ENCODE measurements around the gene ETS1.

Gene ETS1

GRCh38 chr11:128570632-128571031 is 16.7 kb downstream of the ETS1 start:
- no peak overlapping the region for H3K4me3 ChIP-seq (ENCODE audit: low read length)
- H2AK5ac ChIP-seq (ENCODE audit: low read length), result no peak overlapping the region
- peaks cover 26% of the 10 kb centered on the region for H3K4me1 ChIP-seq (ENCODE audit: control insufficient read depth, low read depth, low read length)
- H3K27ac ChIP-seq (ENCODE audit: low read depth, low read length), result no peak overlapping the region
- no peak overlapping the region for H4K5ac ChIP-seq (ENCODE audit: low read length)
- H3K36me3 ChIP-seq (ENCODE audit: control insufficient read depth, insufficient read depth, low read length), result no peaks in the 10 kb centered on the region
- no peak overlapping the region for H2BK120ac ChIP-seq (ENCODE audit: low read depth, low read length)
- H3K56ac ChIP-seq (ENCODE audit: low read length), result no peak overlapping the region
- 100% methylated on average over 1 of the region's 7 CpGs for WGBS (ENCODE audit: extremely low coverage, insufficient coverage, low lambda C conversion rate)
- no peaks in the 10 kb centered on the region for H3K79me2 ChIP-seq (ENCODE audit: control insufficient read depth, insufficient read depth, low read length)
- no peaks in the 10 kb centered on the region for H3K27me3 ChIP-seq (ENCODE audit: insufficient read depth, low read length, poor library complexity)
- H3K79me1 ChIP-seq (ENCODE audit: low read length), result no peaks in the 10 kb centered on the region
- no peak overlapping the region for H3K4me2 ChIP-seq (ENCODE audit: low read length)
- H4K8ac ChIP-seq (ENCODE audit: low read depth, low read length), result no peak overlapping the region
- peak overlapping the region; percentile 40 for H3K4ac ChIP-seq (ENCODE audit: low read depth, low read length)
- no peak overlapping the region for H3K9ac ChIP-seq (ENCODE audit: low read length)
- H2BK15ac ChIP-seq (replicated peaks; ENCODE audit: low read depth), result no peak overlapping the region
- H2BK5ac ChIP-seq (ENCODE audit: low read length), result no peak overlapping the region
- DNase-seq, result no peak
- peak overlapping the region; percentile 63 for H3K18ac ChIP-seq (ENCODE audit: low read length)
- no peak overlapping the region for H3K23ac ChIP-seq (ENCODE audit: low read length)

GRCh38 chr11:128569291-128569690 is 18.1 kb downstream of the ETS1 start:
- no peak overlapping the region for H3K18ac ChIP-seq (ENCODE audit: low read length)
- H3K4me1 ChIP-seq (ENCODE audit: control insufficient read depth, low read depth, low read length), result peaks cover 30% of the 10 kb centered on the region
- H3K56ac ChIP-seq (ENCODE audit: low read length), result no peak overlapping the region
- no peak overlapping the region for H2BK5ac ChIP-seq (ENCODE audit: low read length)
- no peaks in the 10 kb centered on the region for H3K79me2 ChIP-seq (ENCODE audit: control insufficient read depth, insufficient read depth, low read length)
- H4K5ac ChIP-seq (ENCODE audit: low read length), result no peak overlapping the region
- H3K79me1 ChIP-seq (ENCODE audit: low read length), result no peaks in the 10 kb centered on the region
- no CpG with 5 or more reads among the region's 2 CpGs for WGBS (ENCODE audit: extremely low coverage, insufficient coverage, low lambda C conversion rate)
- peak overlapping the region; percentile 36 for H3K27ac ChIP-seq (ENCODE audit: low read depth, low read length)
- no peak overlapping the region for H3K4me2 ChIP-seq (ENCODE audit: low read length)
- DNase-seq, result peak; percentile 89
- H3K4me3 ChIP-seq (ENCODE audit: low read length), result no peak overlapping the region
- H2BK15ac ChIP-seq (replicated peaks; ENCODE audit: low read depth), result no peak overlapping the region
- H2AK5ac ChIP-seq (ENCODE audit: low read length), result no peak overlapping the region
- H3K27me3 ChIP-seq (ENCODE audit: insufficient read depth, low read length, poor library complexity), result no peaks in the 10 kb centered on the region
- no peaks in the 10 kb centered on the region for H3K36me3 ChIP-seq (ENCODE audit: control insufficient read depth, insufficient read depth, low read length)
- no peak overlapping the region for H4K8ac ChIP-seq (ENCODE audit: low read depth, low read length)
- H3K23ac ChIP-seq (ENCODE audit: low read length), result no peak overlapping the region
- no peak overlapping the region for H3K4ac ChIP-seq (ENCODE audit: low read depth, low read length)
- no peak overlapping the region for H2BK120ac ChIP-seq (ENCODE audit: low read depth, low read length)
- no peak overlapping the region for H3K9ac ChIP-seq (ENCODE audit: low read length)

- Histone ChIP-seq H3K9ac (ENCODE audit: low read length) (peak overlapping the region; percentile 10), H4K5ac (ENCODE audit: low read length) (no peak overlapping the region), H3K23ac (ENCODE audit: low read length) (no peak overlapping the region), H3K4me3 (ENCODE audit: low read length) (no peak overlapping the region), H3K79me2 (ENCODE audit: control insufficient read depth, insufficient read depth, low read length) (no peaks in the 10 kb centered on the region), H3K18ac (ENCODE audit: low read length) (no peak overlapping the region), H3K79me1 (ENCODE audit: low read length) (no peaks in the 10 kb centered on the region), H4K8ac (ENCODE audit: low read depth, low read length) (no peak overlapping the region), H3K56ac (ENCODE audit: low read length) (peak overlapping the region; percentile 68), H2BK5ac (ENCODE audit: low read length) (peak overlapping the region; percentile 41), H2BK15ac (replicated peaks; ENCODE audit: low read depth) (no peak overlapping the region), H3K4ac (ENCODE audit: low read depth, low read length) (no peak overlapping the region), H3K4me1 (ENCODE audit: control insufficient read depth, low read depth, low read length) (peaks cover 29% of the 10 kb centered on the region), H3K4me2 (ENCODE audit: low read length) (no peak overlapping the region), H2AK5ac (ENCODE audit: low read length) (peak overlapping the region; percentile 95), H3K27ac (ENCODE audit: low read depth, low read length) (peak overlapping the region; percentile 15), H2BK120ac (ENCODE audit: low read depth, low read length) (no peak overlapping the region), H3K27me3 (ENCODE audit: insufficient read depth, low read length, poor library complexity) (no peaks in the 10 kb centered on the region), H3K36me3 (ENCODE audit: control insufficient read depth, insufficient read depth, low read length) (no peaks in the 10 kb centered on the region)
- peak; percentile 72 for DNase-seq
- whole genome bisulfite sequencing (ENCODE audit: extremely low coverage, insufficient coverage, low lambda C conversion rate), result no CpG with 5 or more reads among the region's 11 CpGs
Observed at GRCh38 chr11:128568166-128568778, 19.1 kb downstream of the ETS1 start.

GRCh38 chr11:128567130-128567529 is 20.2 kb downstream of the ETS1 start:
- Histone ChIP-seq H3K79me1 (ENCODE audit: low read length) (no peaks in the 10 kb centered on the region), H2BK5ac (ENCODE audit: low read length) (no peak overlapping the region), H3K27me3 (ENCODE audit: insufficient read depth, low read length, poor library complexity) (no peaks in the 10 kb centered on the region), H3K27ac (ENCODE audit: low read depth, low read length) (no peak overlapping the region), H3K4ac (ENCODE audit: low read depth, low read length) (no peak overlapping the region), H2BK15ac (replicated peaks; ENCODE audit: low read depth) (no peak overlapping the region), H3K23ac (ENCODE audit: low read length) (no peak overlapping the region), H3K9ac (ENCODE audit: low read length) (no peak overlapping the region), H4K5ac (ENCODE audit: low read length) (no peak overlapping the region), H3K56ac (ENCODE audit: low read length) (no peak overlapping the region), H2AK5ac (ENCODE audit: low read length) (peak overlapping the region; percentile 33), H3K4me3 (ENCODE audit: low read length) (no peak overlapping the region), H3K4me1 (ENCODE audit: control insufficient read depth, low read depth, low read length) (peaks cover 26% of the 10 kb centered on the region), H3K36me3 (ENCODE audit: control insufficient read depth, insufficient read depth, low read length) (no peaks in the 10 kb centered on the region), H4K8ac (ENCODE audit: low read depth, low read length) (no peak overlapping the region), H3K18ac (ENCODE audit: low read length) (no peak overlapping the region), H3K4me2 (ENCODE audit: low read length) (no peak overlapping the region), H3K79me2 (ENCODE audit: control insufficient read depth, insufficient read depth, low read length) (no peaks in the 10 kb centered on the region), H2BK120ac (ENCODE audit: low read depth, low read length) (no peak overlapping the region)
- WGBS (ENCODE audit: extremely low coverage, insufficient coverage, low lambda C conversion rate), result no CpG with 5 or more reads among the region's 3 CpGs
- no peak for DNase-seq

GRCh38 chr11:128565881-128566280 is 21.5 kb downstream of the ETS1 start:
- H3K9ac ChIP-seq (ENCODE audit: low read length), result no peak overlapping the region
- no peak overlapping the region for H2BK15ac ChIP-seq (replicated peaks; ENCODE audit: low read depth)
- no peaks in the 10 kb centered on the region for H3K36me3 ChIP-seq (ENCODE audit: control insufficient read depth, insufficient read depth, low read length)
- H4K5ac ChIP-seq (ENCODE audit: low read length), result no peak overlapping the region
- WGBS (ENCODE audit: extremely low coverage, insufficient coverage, low lambda C conversion rate), result no CpG with 5 or more reads among the region's 5 CpGs
- H3K4ac ChIP-seq (ENCODE audit: low read depth, low read length), result no peak overlapping the region
- H3K4me1 ChIP-seq (ENCODE audit: control insufficient read depth, low read depth, low read length), result peaks cover 27% of the 10 kb centered on the region
- H3K79me1 ChIP-seq (ENCODE audit: low read length), result no peaks in the 10 kb centered on the region
- H3K27me3 ChIP-seq (ENCODE audit: insufficient read depth, low read length, poor library complexity), result no peaks in the 10 kb centered on the region
- no peak overlapping the region for H3K4me3 ChIP-seq (ENCODE audit: low read length)
- H2BK5ac ChIP-seq (ENCODE audit: low read length), result no peak overlapping the region
- H3K4me2 ChIP-seq (ENCODE audit: low read length), result no peak overlapping the region
- DNase-seq, result peak; percentile 85
- no peak overlapping the region for H2BK120ac ChIP-seq (ENCODE audit: low read depth, low read length)
- H3K56ac ChIP-seq (ENCODE audit: low read length), result no peak overlapping the region
- H3K79me2 ChIP-seq (ENCODE audit: control insufficient read depth, insufficient read depth, low read length), result no peaks in the 10 kb centered on the region
- H2AK5ac ChIP-seq (ENCODE audit: low read length), result no peak overlapping the region
- no peak overlapping the region for H3K27ac ChIP-seq (ENCODE audit: low read depth, low read length)
- H3K18ac ChIP-seq (ENCODE audit: low read length), result no peak overlapping the region
- no peak overlapping the region for H3K23ac ChIP-seq (ENCODE audit: low read length)
- no peak overlapping the region for H4K8ac ChIP-seq (ENCODE audit: low read depth, low read length)

- Histone ChIP-seq H2BK15ac (replicated peaks; ENCODE audit: low read depth) (no peak overlapping the region), H3K36me3 (ENCODE audit: control insufficient read depth, insufficient read depth, low read length) (no peaks in the 10 kb centered on the region), H3K27me3 (ENCODE audit: insufficient read depth, low read length, poor library complexity) (no peaks in the 10 kb centered on the region), H3K79me1 (ENCODE audit: low read length) (no peaks in the 10 kb centered on the region), H3K18ac (ENCODE audit: low read length) (no peak overlapping the region), H2BK5ac (ENCODE audit: low read length) (peak overlapping the region; percentile 76), H3K23ac (ENCODE audit: low read length) (no peak overlapping the region), H3K4me3 (ENCODE audit: low read length) (no peak overlapping the region), H3K4ac (ENCODE audit: low read depth, low read length) (no peak overlapping the region), H3K4me1 (ENCODE audit: control insufficient read depth, low read depth, low read length) (peaks cover 28% of the 10 kb centered on the region), H4K5ac (ENCODE audit: low read length) (no peak overlapping the region), H3K27ac (ENCODE audit: low read depth, low read length) (no peak overlapping the region), H3K9ac (ENCODE audit: low read length) (no peak overlapping the region), H2AK5ac (ENCODE audit: low read length) (peak overlapping the region; percentile 89), H3K79me2 (ENCODE audit: control insufficient read depth, insufficient read depth, low read length) (no peaks in the 10 kb centered on the region), H4K8ac (ENCODE audit: low read depth, low read length) (no peak overlapping the region), H3K4me2 (ENCODE audit: low read length) (no peak overlapping the region), H3K56ac (ENCODE audit: low read length) (peak overlapping the region; percentile 22), H2BK120ac (ENCODE audit: low read depth, low read length) (no peak overlapping the region)
- WGBS (ENCODE audit: extremely low coverage, insufficient coverage, low lambda C conversion rate), result no CpG with 5 or more reads among the region's 3 CpGs
- no peak for DNase-seq
Observed at GRCh38 chr11:128564642-128565245, 22.6 kb downstream of the ETS1 start.

Measured in mesendoderm (in vitro differentiated cells).